Ovary (tissue), 10 donors: ENCODE results near the gene KRT8. TPM values are rescaled to one million over a fixed set of nuclear protein-coding genes. Genes with fewer than 3 reads are reported as not detected.
"Not testable (repeated sequence)": the region's sequence is repeated elsewhere in the genome, so short reads cannot be mapped to it uniquely, and the experiment has no call there.

Experiments used
- DNase-seq, 5 donors: peaks; one replicate each; pipeline ENCODE4 v3.0.0-alpha.2; 2019 to 2020
- H3K27ac ChIP-seq, 2 donors: fragments of 200-600 bp; one replicate each; pipeline versions ENCODE4 v1.5.1 to v1.8.0; 2019 to 2022
- H3K27me3 ChIP-seq: fragments of 200-600 bp; one replicate; pipeline ENCODE4 v1.8.0; 2022
- H3K36me3 ChIP-seq: fragments of 200-600 bp; sonication (generic); one replicate; pipeline ENCODE4 v1.5.1; 2019
- H3K4me1 ChIP-seq: one replicate; pipeline ENCODE4 v1.8.1; 2013; ENCODE audit warnings: mild to moderate bottlenecking, moderate library complexity; ENCODE audit not compliant: insufficient read depth
- H3K4me3 ChIP-seq: fragments of 200-600 bp; sonication (generic); one replicate; pipeline ENCODE4 v1.5.1; 2017
- H3K9me3 ChIP-seq, 2 donors: fragments of 200-600 bp in 1 of 2; sonication (generic) in 1 of 2; one replicate each; pipeline versions ENCODE4 v1.5.1 to v1.8.1; 2013 to 2019; ENCODE audit warnings: mild to moderate bottlenecking in 1 of 2, moderate library complexity in 1 of 2
- EP300 ChIP-seq: sonication (generic); formaldehyde crosslinking; IDR thresholded peaks from one replicate; pipeline ENCODE4 v1.6.1; 2017; ENCODE audit warnings: antibody characterized with exemption
- POLR2A ChIP-seq: fragments of 450-650 bp; IDR thresholded peaks from one replicate; pipeline ENCODE4 v1.6.1; 2017; ENCODE audit warnings: antibody characterized with exemption, mild to moderate bottlenecking, moderate library complexity
- WGBS, 3 donors: extraction: QIAGEN DNeasy Blood & Tissue Kit in 1 of 3; methylation state at CpG; one replicate each; pipeline versions ENCODE4 v1.1.5 to v1.1.7; 2013 to 2017; 5-methylcytosine and 5-hydroxymethylcytosine counted together
- intact Hi-C, 4 donors: fragments of 100-400 bp; cut with DNase I; formaldehyde crosslinking; loops; one replicate each; pipeline versions ENCODE4 v1.11.0 to v1.15.1; 2022 to 2023
- long read RNA-seq, 3 donors: library from polyadenylated mRNA in 2 of 3; unstranded in 2 of 3; transcript quantifications; one replicate each; pipeline ENCODE4 v2.0.0 and lab custom pipeline, GENCODE V29; 2021 to 2026
- polyA plus RNA-seq, 2 donors: library from polyadenylated mRNA; stranded (reverse); fragments of 200-250 nt in 1 of 2; fragments of 350-450 nt in 1 of 2; fragmentation: Illumina TruSeq in 1 of 2; extraction: RNeasy Lipid Tissue Mini Kit (QIAGEN cat#74804) in 1 of 2; gene quantifications; one replicate each; pipeline ENCODE4 v1.2.3, GENCODE V29; 2013 to 2014
- total RNA-seq, 7 donors: library from RNA; depleted of rRNA in 2 of 7; stranded (reverse); fragments of >200 nt in 2 of 7; fragmentation: NEBNext Ultra II Directional in 3 of 7; extraction: Animal tissue kit (Norgen Biotek cat#: 25700) in 3 of 7; gene quantifications; one replicate each; pipeline versions ENCODE4 v1.1.0 to v1.2.4, GENCODE V29; 2016 to 2023
- TF ChIP-seq, protein P1 (sequence below), 3 donors: fragments of 450-650 bp in 2 of 3; fragments of 200-600 bp in 1 of 3; IDR thresholded peaks; one replicate each; pipeline versions ENCODE4 v1.5.1 to v1.8.0; 2016 to 2022; ENCODE audit warnings: antibody characterized with exemption in 3 of 3, mild to moderate bottlenecking in 1 of 3
- donor health status: DM: no; HTN: no; CAD: no; lungs with moderate emphysema.
- donor health status: DM: no; HTN: no; CAD: no.
- donor health status: Bipolar disorder and iron deficiency.
- donor health status: DM: yes; HTN: yes; CAD: no.
- donor health status: DM: no; HTN: no; CAD: no.
- donor health status: DM: yes; HTN: yes; CAD: no.

KRT8 gene
- 100 to 1,000 TPM in 1 of 7 donors, 10 to 100 TPM in 4, 1 to 10 TPM in 2; 2.7 to 663 (median 47.2) TPM for total RNA-seq
- polyA plus RNA-seq, result 10 to 100 TPM; 16.7 to 43.7 TPM
- long read RNA-seq, donor 1, partial matches to known transcripts, result 73 of 87 reads
- long read RNA-seq, donor 1, other reads (novel, unspliced or antisense), result 12 of 87 reads
- long read RNA-seq, donor 2, partial matches to known transcripts, result 205 of 226 reads
- long read RNA-seq, donor 2, other reads (novel, unspliced or antisense), result 17 of 226 reads
- long read RNA-seq, donor 3, transcript KRT8-216 (9 exons, 2,126 nt), result major isoform, 5 of 135 reads
- long read RNA-seq, donor 3, partial matches to known transcripts, result 128 of 135 reads
- long read RNA-seq, donor 3, other reads (novel, unspliced or antisense), result 1 of 135 reads

DNA sequence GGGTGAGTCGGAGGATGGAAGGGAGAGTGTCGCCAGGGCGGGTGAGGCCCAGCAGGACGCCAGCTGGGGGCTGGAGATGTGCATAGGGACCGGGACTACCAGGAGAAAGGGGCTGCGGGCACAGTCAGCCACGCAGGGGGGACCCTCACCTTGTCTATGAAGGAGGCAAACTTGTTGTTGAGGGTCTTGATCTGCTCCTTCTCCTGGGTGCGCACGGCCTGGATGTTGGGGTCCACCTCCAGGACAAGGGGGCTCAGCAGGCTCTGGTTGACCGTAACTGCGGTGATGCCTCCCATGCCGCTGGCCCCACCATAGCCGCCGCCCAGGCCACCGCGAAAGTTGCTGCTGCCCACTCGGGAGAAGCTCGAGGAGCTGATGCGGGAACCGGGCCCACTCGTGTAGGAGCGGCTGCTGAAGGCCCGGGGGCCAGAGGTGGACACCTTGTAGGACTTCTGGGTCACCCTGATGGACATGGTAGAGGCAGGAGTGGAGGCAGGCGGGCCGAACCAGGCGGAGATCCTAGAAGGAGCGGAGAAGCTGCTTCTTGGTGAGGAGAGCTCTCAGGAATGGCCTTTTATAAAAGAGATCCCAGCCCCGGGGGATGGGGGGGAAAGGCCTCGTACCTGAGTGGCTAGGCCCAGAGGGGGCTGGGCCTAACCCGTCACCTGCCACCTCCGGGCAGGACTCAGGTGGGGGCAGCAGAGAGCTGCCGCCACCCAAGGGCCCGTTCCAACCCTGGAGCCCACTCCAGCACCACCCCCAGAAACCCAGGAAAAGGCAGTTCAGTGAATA lies at the start of gene KRT8:
TSS of gene KRT8 (minus strand) at position 568 of the 792 bp plus-strand sequence. CDS start at position 473, 95 bp downstream.
- intact Hi-C loops, H3K4me1 ChIP-seq: not testable (repeated sequence)

DNA sequence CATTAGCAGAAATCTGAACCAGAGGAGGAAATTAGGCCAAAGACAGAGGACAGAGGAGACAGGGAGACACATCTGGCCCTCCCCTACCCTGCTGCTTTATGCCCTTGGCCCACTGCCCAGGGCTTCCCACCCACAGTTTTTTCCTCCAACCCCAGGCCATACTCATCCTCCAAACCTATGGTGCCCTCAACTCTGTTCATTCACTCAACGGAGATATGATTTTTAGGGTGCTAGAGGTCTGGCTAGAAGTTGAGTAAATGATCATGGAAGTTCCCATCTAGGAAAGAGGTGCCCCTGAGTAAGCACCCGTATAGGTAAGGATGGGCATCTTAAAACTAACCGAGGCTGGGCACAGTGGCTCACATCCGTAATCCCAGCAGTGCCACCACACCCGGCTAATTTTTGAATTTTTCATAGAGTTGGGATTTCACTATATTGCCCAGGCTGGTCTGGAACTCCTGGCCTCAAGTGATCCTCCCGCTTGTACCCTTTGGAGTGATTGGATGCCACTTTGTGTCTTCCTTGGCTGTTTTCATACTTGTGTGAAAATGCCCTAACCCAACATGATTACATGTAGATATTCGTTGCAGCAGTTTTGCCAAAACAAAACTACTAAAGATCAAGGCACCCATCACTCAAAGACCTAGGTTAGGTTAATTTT lies 48.4 kb upstream of the KRT8 start:
- H3K4me1 ChIP-seq, result no peaks in the 10 kb centered on the region
- H3K27ac ChIP-seq, result no peak overlapping the region
- TF ChIP-seq POLR2A, result no peak
- no peak for TF ChIP-seq EP300
- TF ChIP-seq, protein P1, sequence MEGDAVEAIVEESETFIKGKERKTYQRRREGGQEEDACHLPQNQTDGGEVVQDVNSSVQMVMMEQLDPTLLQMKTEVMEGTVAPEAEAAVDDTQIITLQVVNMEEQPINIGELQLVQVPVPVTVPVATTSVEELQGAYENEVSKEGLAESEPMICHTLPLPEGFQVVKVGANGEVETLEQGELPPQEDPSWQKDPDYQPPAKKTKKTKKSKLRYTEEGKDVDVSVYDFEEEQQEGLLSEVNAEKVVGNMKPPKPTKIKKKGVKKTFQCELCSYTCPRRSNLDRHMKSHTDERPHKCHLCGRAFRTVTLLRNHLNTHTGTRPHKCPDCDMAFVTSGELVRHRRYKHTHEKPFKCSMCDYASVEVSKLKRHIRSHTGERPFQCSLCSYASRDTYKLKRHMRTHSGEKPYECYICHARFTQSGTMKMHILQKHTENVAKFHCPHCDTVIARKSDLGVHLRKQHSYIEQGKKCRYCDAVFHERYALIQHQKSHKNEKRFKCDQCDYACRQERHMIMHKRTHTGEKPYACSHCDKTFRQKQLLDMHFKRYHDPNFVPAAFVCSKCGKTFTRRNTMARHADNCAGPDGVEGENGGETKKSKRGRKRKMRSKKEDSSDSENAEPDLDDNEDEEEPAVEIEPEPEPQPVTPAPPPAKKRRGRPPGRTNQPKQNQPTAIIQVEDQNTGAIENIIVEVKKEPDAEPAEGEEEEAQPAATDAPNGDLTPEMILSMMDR (IDR thresholded peaks at IDR 0.05), result no peak
- H3K4me3 ChIP-seq, result no peak overlapping the region
- no peaks in the 10 kb centered on the region for H3K9me3 ChIP-seq
- H3K36me3 ChIP-seq, result no peaks in the 10 kb centered on the region
- WGBS, 3 donors, result 88 to 94% (median 91%) methylated on average over 7 of the region's 7 CpGs
- no peak for DNase-seq
- intact Hi-C loops, result no loop called here
- H3K27me3 ChIP-seq, result no peaks in the 10 kb centered on the region

More for the DNA sequence above, at the start of gene KRT8:
- H3K27me3 ChIP-seq, H3K9me3 ChIP-seq, H3K36me3 ChIP-seq: not testable (repeated sequence)
- Histone ChIP-seq H3K4me3 (peak within 1 kb of the TSS; percentile 52), H3K27ac (peak within 1 kb of the TSS in 1 of 2 donors; percentile 63)
- peak in 3 of 5 donors; percentile 25 to 42 (median 36) for DNase-seq
- 83 to 89% (median 86%) methylated on average over 30 to 33 of the region's 33 CpGs for WGBS, 3 donors

DNA sequence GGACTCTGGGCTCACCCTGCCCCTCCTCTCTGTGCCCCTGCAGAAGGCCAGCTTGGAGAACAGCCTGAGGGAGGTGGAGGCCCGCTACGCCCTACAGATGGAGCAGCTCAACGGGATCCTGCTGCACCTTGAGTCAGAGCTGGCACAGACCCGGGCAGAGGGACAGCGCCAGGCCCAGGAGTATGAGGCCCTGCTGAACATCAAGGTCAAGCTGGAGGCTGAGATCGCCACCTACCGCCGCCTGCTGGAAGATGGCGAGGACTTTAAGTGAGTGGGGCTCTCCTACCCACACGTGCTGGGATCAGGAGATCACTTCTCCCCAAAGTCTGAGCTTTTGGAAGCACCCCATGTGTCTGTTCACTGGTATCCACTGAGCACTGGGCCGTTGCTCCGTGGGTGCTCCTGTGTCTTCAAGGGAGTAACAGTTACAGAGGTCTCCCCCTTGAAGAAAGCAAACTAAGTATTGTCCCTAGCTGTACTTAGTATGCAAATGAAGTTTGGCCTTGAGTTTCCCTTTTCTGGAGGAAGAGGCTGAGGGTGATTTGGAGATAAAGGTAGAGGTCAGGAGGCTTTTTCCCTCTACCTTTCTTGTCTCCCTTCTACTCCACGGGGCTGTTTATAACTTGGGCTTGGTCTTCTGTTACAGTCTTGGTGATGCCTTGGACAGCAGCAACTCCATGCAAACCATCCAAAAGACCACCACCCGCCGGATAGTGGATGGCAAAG lies 47.4 kb upstream of the KRT8 start:
- 73 to 77% (median 76%) methylated on average over 15 of the region's 15 CpGs for WGBS, 3 donors
- intact Hi-C loops, result no loop called here

DNA sequence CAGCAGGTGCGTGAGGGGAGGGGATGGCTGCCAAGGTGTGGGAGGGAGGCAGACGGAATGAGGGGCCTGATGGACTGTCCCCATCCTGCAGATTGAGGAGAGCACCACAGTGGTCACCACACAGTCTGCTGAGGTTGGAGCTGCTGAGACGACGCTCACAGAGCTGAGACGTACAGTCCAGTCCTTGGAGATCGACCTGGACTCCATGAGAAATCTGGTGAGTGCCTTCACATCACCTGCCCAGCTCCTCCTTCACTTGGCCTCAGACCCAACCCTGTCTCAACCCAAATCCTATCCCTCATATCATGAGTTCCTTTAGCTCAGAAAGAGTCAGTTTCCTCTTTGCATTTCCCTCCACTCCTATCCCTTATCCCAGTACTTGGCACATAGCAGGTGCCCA lies 46.8 kb upstream of the KRT8 start:
- TF ChIP-seq, protein P1 (IDR thresholded peaks at IDR 0.05), result no peak
- TF ChIP-seq EP300 (no peak), POLR2A (no peak)
- intact Hi-C loops, result no loop called here
- DNase-seq, result no peak
- no peaks in the 10 kb centered on the region for H3K36me3 ChIP-seq
- no peak overlapping the region for H3K27ac ChIP-seq
- H3K9me3 ChIP-seq, result no peaks in the 10 kb centered on the region
- WGBS, 3 donors, result 87 to 93% (median 91%) methylated on average over 6 of the region's 6 CpGs
- H3K27me3 ChIP-seq, result no peaks in the 10 kb centered on the region
- H3K4me1 ChIP-seq, result no peaks in the 10 kb centered on the region
- H3K4me3 ChIP-seq, result no peak overlapping the region

More for the DNA sequence above, 47.4 kb upstream of the KRT8 start:
- Histone ChIP-seq H3K27me3 (no peaks in the 10 kb centered on the region), H3K27ac (no peak overlapping the region), H3K9me3 (no peaks in the 10 kb centered on the region), H3K36me3 (no peaks in the 10 kb centered on the region), H3K4me3 (no peak overlapping the region), H3K4me1 (no peaks in the 10 kb centered on the region)
- no peak for DNase-seq
- TF ChIP-seq EP300 (no peak), POLR2A (no peak)

DNA sequence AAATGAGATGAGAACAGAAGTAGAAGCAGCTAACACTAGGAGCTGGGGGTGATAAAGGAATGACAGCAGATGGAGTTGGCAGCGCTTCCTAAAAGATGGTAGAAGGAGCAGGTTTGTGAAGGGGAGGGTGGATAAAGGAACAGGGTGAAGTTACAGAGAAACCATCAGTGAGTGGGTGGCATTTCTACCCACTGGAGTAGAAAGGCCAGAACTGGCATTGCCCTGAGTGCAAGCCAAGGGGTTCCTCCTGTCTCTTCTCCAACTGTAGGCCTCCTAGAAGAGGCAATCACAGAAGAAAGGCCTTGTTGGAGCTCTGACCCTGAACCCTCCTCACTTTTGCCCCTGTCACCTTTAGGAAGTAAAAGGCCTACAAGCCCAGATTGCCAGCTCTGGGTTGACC lies 46.2 kb upstream of the KRT8 start:
- 93 to 97% (median 96%) methylated on average over 1 of the region's 1 CpG for WGBS, 3 donors
- no peaks in the 10 kb centered on the region for H3K9me3 ChIP-seq
- H3K27me3 ChIP-seq, result no peaks in the 10 kb centered on the region
- no peak for DNase-seq
- no peak overlapping the region for H3K27ac ChIP-seq
- intact Hi-C loops, result no loop called here
- no peaks in the 10 kb centered on the region for H3K36me3 ChIP-seq
- no peaks in the 10 kb centered on the region for H3K4me1 ChIP-seq
- TF ChIP-seq EP300, result no peak
- H3K4me3 ChIP-seq, result no peak overlapping the region
